K562 (cell line): ENCODE data around the gene IL1RL2. TPM values are rescaled to one million over a fixed set of nuclear protein-coding genes. Genes with fewer than 3 reads are reported as not detected.

Source experiments
- ATAC-seq: fragments of 200-7000 bp; cut with Tn5 transposase; 3 replicates; pipeline ENCODE4 v1.9.1; 2020; ENCODE audit warnings: moderate library complexity
- BruUV-seq: library from RNA; stranded (reverse); fragments of 400-500 nt; replicated peaks from 2 replicates; lab custom pipeline; 2021; lab: Mats Ljungman, UMichigan
- CTCF ChIA-PET: fragments of 300-600 bp; formaldehyde crosslinking; extraction: SDS; loops from one replicate; lab custom pipeline; 2021; ENCODE audit warnings: low intra/inter-chr PET ratio; lab: Yijun Ruan, JAX
- POLR2A ChIA-PET: fragments of 300-600, 350-650 bp; sonication (Branson Sonifier 250); formaldehyde crosslinking; extraction: SDS; loops from one replicate; lab custom pipeline; 2021; ENCODE audit warnings: antibody characterized with exemption, inconsistent platforms; lab: Yijun Ruan, JAX
- DNase-seq, 4 experiments: peaks; one replicate each; pipeline versions ENCODE4 v3.0.0 to v3.0.0-alpha.2; 2011 to 2018; ENCODE audit warnings: low spot score in 3 of 4, mixed read lengths in 3 of 4; ENCODE audit errors: extremely low read depth in 1 of 4
- FAIRE-seq: peaks from 2 replicates; lab custom pipeline; 2011; peaks lifted over from hg19 to GRCh38; lab: Jason Lieb, UNC
- H2AFZ ChIP-seq: 2 replicates; pipeline ENCODE4 v1.6.0; 2011; ENCODE audit warnings: low read depth, low read length, control low read depth, inconsistent platforms
- H3K27ac ChIP-seq: fragments of 200-600 bp; 3 replicates; pipeline ENCODE4 v1.8.0; 2011; ENCODE audit warnings: low read depth, mild to moderate bottlenecking, control low read depth, inconsistent platforms, low read length, moderate library complexity, mixed read lengths; ENCODE audit errors: extremely low read depth
- H3K27me3 ChIP-seq, 2 experiments: fragments of 300-600 bp in 1 of 2; 2 replicates in 1 of 2; 3 replicates in 1 of 2; pipeline versions ENCODE4 v1.6.0 to v1.8.0; 2011; ENCODE audit warnings: inconsistent platforms in 2 of 2, low read length in 2 of 2, mild to moderate bottlenecking in 1 of 2, mixed read lengths in 1 of 2, moderate library complexity in 1 of 2; ENCODE audit not compliant: control insufficient read depth in 2 of 2, insufficient read depth in 2 of 2
- H3K36me3 ChIP-seq: fragments of 300-600 bp; 3 replicates; pipeline ENCODE4 v1.8.0; 2011; ENCODE audit warnings: mild to moderate bottlenecking, low read length, inconsistent platforms; ENCODE audit not compliant: control insufficient read depth, insufficient read depth
- H3K4me1 ChIP-seq, 2 experiments: fragments of 200-600 bp in 1 of 2; replicated peaks in 1 of 2; 2 replicates in 1 of 2; 3 replicates in 1 of 2; pipeline versions ENCODE4 v1.5.1 to v1.8.0; 2011; ENCODE audit warnings: inconsistent platforms in 2 of 2, low read length in 2 of 2, mild to moderate bottlenecking in 1 of 2, mixed read lengths in 1 of 2, moderate library complexity in 1 of 2; ENCODE audit not compliant: control insufficient read depth in 2 of 2, insufficient read depth in 2 of 2
- H3K4me2 ChIP-seq: 2 replicates; pipeline ENCODE4 v1.6.1; 2011; ENCODE audit warnings: low read length, control low read depth, inconsistent platforms, mixed read lengths; ENCODE audit not compliant: insufficient read depth
- H3K4me3 ChIP-seq: fragments of 200-600 bp; sonication (generic), shearing (Covaris generic); 2 replicates; pipeline ENCODE4 v1.5.1; 2016; ENCODE audit warnings: control low read depth, inconsistent platforms
- H3K79me2 ChIP-seq: fragments of 200-600 bp; 3 replicates; pipeline ENCODE4 v1.8.0; 2011; ENCODE audit warnings: low read length, inconsistent platforms; ENCODE audit not compliant: control insufficient read depth, insufficient read depth
- H3K9ac ChIP-seq, 2 experiments: 2 replicates each; pipeline versions ENCODE4 v1.6.0 to v1.6.1; 2011; ENCODE audit warnings: low read depth in 2 of 2, low read length in 2 of 2, control low read depth in 1 of 2, inconsistent platforms in 1 of 2, mild to moderate bottlenecking in 1 of 2, mixed read lengths in 1 of 2; ENCODE audit not compliant: insufficient read depth in 1 of 2
- H3K9me1 ChIP-seq: one replicate; pipeline ENCODE4 v1.6.0; 2011; ENCODE audit warnings: inconsistent platforms, mild to moderate bottlenecking, low read length, moderate library complexity; ENCODE audit not compliant: control insufficient read depth, insufficient read depth
- H3K9me3 ChIP-seq: replicated peaks from 2 replicates; pipeline ENCODE4 v1.5.1; 2011; ENCODE audit warnings: low read depth, low read length, inconsistent platforms; ENCODE audit not compliant: control insufficient read depth, insufficient read depth
- H4K20me1 ChIP-seq: replicated peaks from 2 replicates; pipeline ENCODE4 v1.6.1; 2011; ENCODE audit warnings: low read length, inconsistent platforms, mixed read lengths; ENCODE audit not compliant: control insufficient read depth, insufficient read depth
- SMAD4 ChIP-seq: fragments of 250-450 bp; sonication (Bioruptor Pico); conservative IDR thresholded peaks from 2 replicates; pipeline ENCODE4 v1.8.0; 2021; ENCODE audit warnings: inconsistent platforms, mild to moderate bottlenecking, moderate library complexity
- SUPT5H ChIP-seq: fragments of 450-650 bp; IDR thresholded peaks from 2 replicates; pipeline ENCODE4 v1.6.1; 2016
- TFE3 ChIP-seq: fragments of 450-650 bp; formaldehyde crosslinking; IDR thresholded peaks from 2 replicates; pipeline ENCODE4 v1.4.0; 2020; ENCODE audit warnings: mild to moderate bottlenecking, mixed read lengths
- WGBS: fragments of 100-300 bp; shearing (Covaris generic); methylation state at CpG from one replicate; pipeline ENCODE4 v1.1.6; 2016; ENCODE audit warnings: low coverage, mixed read lengths; ENCODE audit not compliant: insufficient coverage; ENCODE audit errors: missing lambda C conversion rate; 5-methylcytosine and 5-hydroxymethylcytosine counted together
- in situ Hi-C: fragments of 300-500 bp; cut with MboI; formaldehyde crosslinking; loops from 4 replicates; pipeline ENCODE4 v1.15.0; 2018; ENCODE audit warnings: inconsistent platforms, mixed read lengths
- intact Hi-C: fragments of 100-400 bp; cut with micrococcal nuclease; formaldehyde crosslinking; loops from 2 replicates; pipeline ENCODE4 v1.14.2; 2022
- polyA plus RNA-seq, 8 experiments: library from polyadenylated mRNA; depleted of rRNA in 4 of 8; stranded (reverse) in 5 of 8; unstranded in 3 of 8; fragments of >200 nt; fragmentation: Nextera tagmentation in 2 of 8; fragmentation: Illumina TruSeq in 1 of 8; extraction: Ambion mirVana in 2 of 8; extraction: Trizol in 1 of 8; gene quantifications; 2 replicates each; pipeline versions ENCODE4 v1.2.1 to v1.2.3, GENCODE V29; 2011 to 2014; ENCODE audit warnings: inconsistent platforms in 1 of 8, missing spikeins in 1 of 8
- total RNA-seq, 7 experiments: library from RNA; depleted of rRNA in 6 of 7; stranded (reverse); fragments of >200 nt in 6 of 7; fragmentation: Illumina TruSeq in 2 of 7; extraction: Trizol in 2 of 7; gene quantifications; 2 replicates each; pipeline versions ENCODE4 v1.2.1 to v1.2.3, GENCODE V29; 2011 to 2021; ENCODE audit warnings: low replicate concordance in 1 of 7
- TF ChIP-seq, protein P1 (sequence below): fragments of 250-450 bp; sonication (Bioruptor Pico); IDR thresholded peaks from 2 replicates; pipeline ENCODE4 v1.8.0; 2021; ENCODE audit warnings: moderate library complexity, mild to moderate bottlenecking, inconsistent platforms

IL1RL2 gene
- total and polyA plus RNA-seq, 9 of the 15 experiments (the other 6 are each of a cell fraction or from before 2014, with no cell fraction given): not detected

- no TSS peak for BruUV-seq
- H3K79me2 ChIP-seq: no peaks in the 10 kb centered on the region
- FAIRE-seq: no peak
These were observed 31.7 kb upstream of the IL1RL2 start for GRCh38 chr2:102154946-102155702.

More at GRCh38 chr2:102154946-102155702, 31.7 kb upstream of the IL1RL2 start:
- Histone ChIP-seq H3K4me3 (no peak overlapping the region), H3K36me3 (no peaks in the 10 kb centered on the region), H3K9ac (no peak overlapping the region), H3K27me3 (no peaks in the 10 kb centered on the region), H3K27ac (no peak overlapping the region), H3K4me1 (no peaks in the 10 kb centered on the region), H3K4me2 (no peak overlapping the region), H2AFZ (no peak overlapping the region), H4K20me1 (no peaks in the 10 kb centered on the region), H3K9me1 (no peaks in the 10 kb centered on the region), H3K9me3 (no peaks in the 10 kb centered on the region)
- 23% methylated on average over 7 of the region's 7 CpGs for WGBS
- in situ Hi-C loops (loop anchor here (5.0 kb wide), 1 partner anchor 133 kb away; no protein-coding TSS in a partner anchor), intact Hi-C loops (no loop called here)
- ChIA-PET POLR2A (no interaction called here), CTCF (no interaction called here)
- TF ChIP-seq SMAD4 (no peak), SUPT5H (no peak), TFE3 (CRISPR knock-in tag) (peak; percentile 6; the same call in 1 of the 2 replicates)
- TF ChIP-seq, protein P1, sequence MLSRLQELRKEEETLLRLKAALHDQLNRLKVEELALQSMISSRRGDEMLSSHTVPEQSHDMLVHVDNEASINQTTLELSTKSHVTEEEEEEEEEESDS (CRISPR knock-in tag): no peak
- ATAC-seq (no peak), DNase-seq (no peak)
